ENCODE results near the gene TLL1. TPM values are rescaled to one million over a fixed set of nuclear protein-coding genes. Genes with fewer than 3 reads are reported as not detected.

Gene TLL1
- total RNA-seq, 1 experiment from 2014 or later: 0.41 TPM

- CTCF ChIA-PET: no interaction called here
- Histone ChIP-seq H3K27ac (ENCODE audit: low read length) (no peak overlapping the region), H3K4me1 (ENCODE audit: control insufficient read depth, insufficient read depth, low read length) (no peaks in the 10 kb centered on the region), H3K36me3 (ENCODE audit: control insufficient read depth, insufficient read depth, low read length) (no peaks in the 10 kb centered on the region), H3K27me3 (ENCODE audit: control insufficient read depth, insufficient read depth, low read length) (no peaks in the 10 kb centered on the region), H3K9me3 (ENCODE audit: control insufficient read depth, insufficient read depth, low read depth, low read length) (no peaks in the 10 kb centered on the region), H3K4me3 (ENCODE audit: low read depth in 2 of 2, low read length in 2 of 2) (no peak overlapping the region)
- in situ Hi-C loops (cut with HindIII; ENCODE audit: low pct_unique_long_range_greater_than_20kb, low sequenced_read_pairs): no loop called here
- ATAC-seq: no peak
- intact Hi-C loops (cut with micrococcal nuclease; ENCODE audit: unreplicated experiment): no loop called here
- no peak for TF ChIP-seq POLR2AphosphoS5 (IDR thresholded peaks at IDR 0.05; ENCODE audit: low read depth, low read length)
- no peak for TF ChIP-seq REST (IDR thresholded peaks at IDR 0.05; ENCODE audit: insufficient read depth in 1 of 2, low read depth in 2 of 2, low read length in 1 of 2)
- TF ChIP-seq SIN3A (IDR thresholded peaks at IDR 0.05; ENCODE audit: borderline replicate concordance, insufficient read depth, low read depth, low read length): no peak
- TF ChIP-seq CTCF (IDR thresholded peaks at IDR 0.05): no peak
- TF ChIP-seq TCF7L2 (IDR thresholded peaks at IDR 0.05; ENCODE audit: low read depth, low read length): no peak
- no TSS peak for BruUV-seq (replicated peaks)
- POLR2A ChIA-PET: no interaction called here
- DNase-seq (ENCODE audit: low read depth, low spot score): no peak
Observed at GRCh38 chr4:165894159-165894558, 21.1 kb downstream of the TLL1 start.

GRCh38 chr4:165905405-165906027 is 32.5 kb downstream of the TLL1 start:
- Histone ChIP-seq H3K27ac (ENCODE audit: low read length) (no peak overlapping the region), H3K4me3 (ENCODE audit: low read depth in 2 of 2, low read length in 2 of 2) (no peak overlapping the region), H3K36me3 (ENCODE audit: control insufficient read depth, insufficient read depth, low read length) (no peaks in the 10 kb centered on the region), H3K4me1 (ENCODE audit: control insufficient read depth, insufficient read depth, low read length) (no peaks in the 10 kb centered on the region), H3K27me3 (ENCODE audit: control insufficient read depth, insufficient read depth, low read length) (no peaks in the 10 kb centered on the region), H3K9me3 (ENCODE audit: control insufficient read depth, insufficient read depth, low read depth, low read length) (no peaks in the 10 kb centered on the region)
- CTCF ChIA-PET: no interaction called here
- DNase-seq (ENCODE audit: low read depth, low spot score) (peak; percentile 20), ATAC-seq (no peak)
- POLR2A ChIA-PET: no interaction called here
- no TSS peak for BruUV-seq (replicated peaks)
- TF ChIP-seq POLR2AphosphoS5 (IDR thresholded peaks at IDR 0.05; ENCODE audit: low read depth, low read length) (no peak), CTCF (IDR thresholded peaks at IDR 0.05) (no peak), TCF7L2 (IDR thresholded peaks at IDR 0.05; ENCODE audit: low read depth, low read length) (no peak), SIN3A (IDR thresholded peaks at IDR 0.05; ENCODE audit: borderline replicate concordance, insufficient read depth, low read depth, low read length) (no peak), REST (IDR thresholded peaks at IDR 0.05; ENCODE audit: insufficient read depth in 1 of 2, low read depth in 2 of 2, low read length in 1 of 2) (no peak)
- in situ Hi-C loops (cut with HindIII; ENCODE audit: low pct_unique_long_range_greater_than_20kb, low sequenced_read_pairs): no loop called here
- intact Hi-C loops (cut with micrococcal nuclease; ENCODE audit: unreplicated experiment): no loop called here

Measured in Panc1 (cell line).